K562 (cell line): ENCODE measurements around the gene MRPL27. TPM values are rescaled to one million over a fixed set of nuclear protein-coding genes. Genes with fewer than 3 reads are reported as not detected.

Experiments used
- ATAC-seq: fragments of 200-7000 bp; cut with Tn5 transposase; 3 replicates; pipeline ENCODE4 v1.9.1; 2020; ENCODE audit warnings: moderate library complexity
- BruUV-seq: library from RNA; stranded (reverse); fragments of 400-500 nt; replicated peaks from 2 replicates; lab custom pipeline; 2021; lab: Mats Ljungman, UMichigan
- CTCF ChIA-PET: fragments of 300-600 bp; formaldehyde crosslinking; extraction: SDS; loops from one replicate; lab custom pipeline; 2021; ENCODE audit warnings: low intra/inter-chr PET ratio; lab: Yijun Ruan, JAX
- POLR2A ChIA-PET: fragments of 300-600, 350-650 bp; sonication (Branson Sonifier 250); formaldehyde crosslinking; extraction: SDS; loops from one replicate; lab custom pipeline; 2021; ENCODE audit warnings: antibody characterized with exemption, inconsistent platforms; lab: Yijun Ruan, JAX
- DNase-seq, 4 experiments: peaks; one replicate each; pipeline versions ENCODE4 v3.0.0 to v3.0.0-alpha.2; 2011 to 2018; ENCODE audit warnings: low spot score in 3 of 4, mixed read lengths in 3 of 4; ENCODE audit errors: extremely low read depth in 1 of 4
- FAIRE-seq: peaks from 2 replicates; lab custom pipeline; 2011; peaks lifted over from hg19 to GRCh38; lab: Jason Lieb, UNC
- H2AFZ ChIP-seq: 2 replicates; pipeline ENCODE4 v1.6.0; 2011; ENCODE audit warnings: low read depth, low read length, control low read depth, inconsistent platforms
- H3K27ac ChIP-seq: fragments of 200-600 bp; 3 replicates; pipeline ENCODE4 v1.8.0; 2011; ENCODE audit warnings: low read depth, mild to moderate bottlenecking, control low read depth, inconsistent platforms, low read length, moderate library complexity, mixed read lengths; ENCODE audit errors: extremely low read depth
- H3K27me3 ChIP-seq, 2 experiments: fragments of 300-600 bp in 1 of 2; 2 replicates in 1 of 2; 3 replicates in 1 of 2; pipeline versions ENCODE4 v1.6.0 to v1.8.0; 2011; ENCODE audit warnings: inconsistent platforms in 2 of 2, low read length in 2 of 2, mild to moderate bottlenecking in 1 of 2, mixed read lengths in 1 of 2, moderate library complexity in 1 of 2; ENCODE audit not compliant: control insufficient read depth in 2 of 2, insufficient read depth in 2 of 2
- H3K36me3 ChIP-seq: fragments of 300-600 bp; 3 replicates; pipeline ENCODE4 v1.8.0; 2011; ENCODE audit warnings: mild to moderate bottlenecking, low read length, inconsistent platforms; ENCODE audit not compliant: control insufficient read depth, insufficient read depth
- H3K4me1 ChIP-seq, 2 experiments: fragments of 200-600 bp in 1 of 2; replicated peaks in 1 of 2; 2 replicates in 1 of 2; 3 replicates in 1 of 2; pipeline versions ENCODE4 v1.5.1 to v1.8.0; 2011; ENCODE audit warnings: inconsistent platforms in 2 of 2, low read length in 2 of 2, mild to moderate bottlenecking in 1 of 2, mixed read lengths in 1 of 2, moderate library complexity in 1 of 2; ENCODE audit not compliant: control insufficient read depth in 2 of 2, insufficient read depth in 2 of 2
- H3K4me2 ChIP-seq: 2 replicates; pipeline ENCODE4 v1.6.1; 2011; ENCODE audit warnings: low read length, control low read depth, inconsistent platforms, mixed read lengths; ENCODE audit not compliant: insufficient read depth
- H3K4me3 ChIP-seq: fragments of 200-600 bp; sonication (generic), shearing (Covaris generic); 2 replicates; pipeline ENCODE4 v1.5.1; 2016; ENCODE audit warnings: control low read depth, inconsistent platforms
- H3K79me2 ChIP-seq: fragments of 200-600 bp; 3 replicates; pipeline ENCODE4 v1.8.0; 2011; ENCODE audit warnings: low read length, inconsistent platforms; ENCODE audit not compliant: control insufficient read depth, insufficient read depth
- H3K9ac ChIP-seq, 2 experiments: 2 replicates each; pipeline versions ENCODE4 v1.6.0 to v1.6.1; 2011; ENCODE audit warnings: low read depth in 2 of 2, low read length in 2 of 2, control low read depth in 1 of 2, inconsistent platforms in 1 of 2, mild to moderate bottlenecking in 1 of 2, mixed read lengths in 1 of 2; ENCODE audit not compliant: insufficient read depth in 1 of 2
- H3K9me1 ChIP-seq: one replicate; pipeline ENCODE4 v1.6.0; 2011; ENCODE audit warnings: inconsistent platforms, mild to moderate bottlenecking, low read length, moderate library complexity; ENCODE audit not compliant: control insufficient read depth, insufficient read depth
- H3K9me3 ChIP-seq: replicated peaks from 2 replicates; pipeline ENCODE4 v1.5.1; 2011; ENCODE audit warnings: low read depth, low read length, inconsistent platforms; ENCODE audit not compliant: control insufficient read depth, insufficient read depth
- H4K20me1 ChIP-seq: replicated peaks from 2 replicates; pipeline ENCODE4 v1.6.1; 2011; ENCODE audit warnings: low read length, inconsistent platforms, mixed read lengths; ENCODE audit not compliant: control insufficient read depth, insufficient read depth
- POLR2G ChIP-seq: fragments of 200-400 bp; formaldehyde crosslinking; IDR thresholded peaks from 2 replicates; pipeline ENCODE4 v1.6.1; 2017; ENCODE audit warnings: low read depth, mild to moderate bottlenecking, antibody characterized with exemption, low read length, moderate library complexity
- RBFOX2 ChIP-seq: fragments of 200-400 bp; formaldehyde crosslinking; IDR thresholded peaks from 2 replicates; pipeline ENCODE4 v1.6.1; 2017; ENCODE audit warnings: low read depth, mild to moderate bottlenecking, low read length, moderate library complexity
- RHOXF2B ChIP-seq: fragments of 250-450 bp; sonication (Bioruptor Pico); conservative IDR thresholded peaks from 2 replicates; pipeline ENCODE4 v1.5.1; 2021
- TOE1 ChIP-seq, 2 experiments: fragments of 450-650 bp in 1 of 2; sonication (generic) in 1 of 2; formaldehyde crosslinking in 1 of 2; IDR thresholded peaks; 2 replicates each; pipeline versions ENCODE4 v1.7.1 to v1.8.0; 2016 to 2022; ENCODE audit warnings: borderline replicate concordance in 2 of 2, mild to moderate bottlenecking in 2 of 2, antibody characterized with exemption in 1 of 2, inconsistent platforms in 1 of 2, low read depth in 1 of 2, missing genetic modification reagents in 1 of 2, moderate library complexity in 1 of 2
- WGBS: fragments of 100-300 bp; shearing (Covaris generic); methylation state at CpG from one replicate; pipeline ENCODE4 v1.1.6; 2016; ENCODE audit warnings: low coverage, mixed read lengths; ENCODE audit not compliant: insufficient coverage; ENCODE audit errors: missing lambda C conversion rate; 5-methylcytosine and 5-hydroxymethylcytosine counted together
- in situ Hi-C: fragments of 300-500 bp; cut with MboI; formaldehyde crosslinking; loops from 4 replicates; pipeline ENCODE4 v1.15.0; 2018; ENCODE audit warnings: inconsistent platforms, mixed read lengths
- intact Hi-C: fragments of 100-400 bp; cut with micrococcal nuclease; formaldehyde crosslinking; loops from 2 replicates; pipeline ENCODE4 v1.14.2; 2022
- polyA plus RNA-seq, 8 experiments: library from polyadenylated mRNA; depleted of rRNA in 4 of 8; stranded (reverse) in 5 of 8; unstranded in 3 of 8; fragments of >200 nt; fragmentation: Nextera tagmentation in 2 of 8; fragmentation: Illumina TruSeq in 1 of 8; extraction: Ambion mirVana in 2 of 8; extraction: Trizol in 1 of 8; gene quantifications; 2 replicates each; pipeline versions ENCODE4 v1.2.1 to v1.2.3, GENCODE V29; 2011 to 2014; ENCODE audit warnings: inconsistent platforms in 1 of 8, missing spikeins in 1 of 8
- total RNA-seq, 7 experiments: library from RNA; depleted of rRNA in 6 of 7; stranded (reverse); fragments of >200 nt in 6 of 7; fragmentation: Illumina TruSeq in 2 of 7; extraction: Trizol in 2 of 7; gene quantifications; 2 replicates each; pipeline versions ENCODE4 v1.2.1 to v1.2.3, GENCODE V29; 2011 to 2021; ENCODE audit warnings: low replicate concordance in 1 of 7

MRPL27 gene
- total and polyA plus RNA-seq, 9 of the 15 experiments (the other 6 are each of a cell fraction or from before 2014, with no cell fraction given), result 96.3 to 401 (median 142) TPM

- no TSS peak for BruUV-seq
- no peak overlapping the region for H3K4me3 ChIP-seq
- peak overlapping the region in 1 of 2 experiments; percentile 46; a peak in 2 of 4 replicates for H3K9ac ChIP-seq
- no peak overlapping the region for H3K27ac ChIP-seq
- in situ Hi-C loops (no loop called here), intact Hi-C loops (no loop called here)
- TF ChIP-seq RHOXF2B, result no peak
- peak; percentile 39; the same call in 1 of the 2 replicates for TF ChIP-seq RBFOX2
- peak; percentile 35; the same call in 1 of the 2 replicates for TF ChIP-seq POLR2G
- TF ChIP-seq TOE1 (IDR thresholded peaks at IDR 0.05; ENCODE audit: borderline replicate concordance), result no peak
- TF ChIP-seq TOE1 (CRISPR knock-in tag; IDR thresholded peaks at IDR 0.05; ENCODE audit: borderline replicate concordance, low read depth), result no peak
- no peaks in the 10 kb centered on the region for H3K9me3 ChIP-seq
- H3K27me3 ChIP-seq, result no peaks in the 10 kb centered on the region
- no peaks in the 10 kb centered on the region for H3K9me1 ChIP-seq
- WGBS, result 94% methylated on average over 10 of the region's 14 CpGs
- DNase-seq (no peak), FAIRE-seq (no peak), ATAC-seq (no peak)
- peaks cover 9% of the 10 kb centered on the region for H3K79me2 ChIP-seq
- H3K4me1 ChIP-seq, result peaks cover 17 to 23% of the 10 kb centered on the region in 2 experiments
- H3K36me3 ChIP-seq, result peaks cover 65% of the 10 kb centered on the region
- ChIA-PET POLR2A (interaction anchor here (0.6 to 2.3 kb wide), 6 partner anchors 16 to 267 kb away, joined by 3 to 11 read pairs (median 4); partner anchors contain the start of genes LRRC59 and XYLT2), CTCF (interaction anchor here (0.6 kb wide), 1 partner anchor 86 kb away, joined by 3 read pairs; no protein-coding TSS in a partner anchor)
- peaks cover 11% of the 10 kb centered on the region for H4K20me1 ChIP-seq
- H3K4me2 ChIP-seq, result no peak overlapping the region
- no peak overlapping the region for H2AFZ ChIP-seq
Observed at GRCh38 chr17:50365649-50366393, 7.2 kb downstream of the MRPL27 start.
